ENCODE results near the gene PTPRN2. TPM values are rescaled to one million over a fixed set of nuclear protein-coding genes. Genes with fewer than 3 reads are reported as not detected.
"Not testable (repeated sequence)": the region's sequence is repeated elsewhere in the genome, so short reads cannot be mapped to it uniquely, and the experiment has no call there.

Gene PTPRN2
- polyA plus RNA-seq, 2 donors = 0.37 to 0.40 TPM

DNA sequence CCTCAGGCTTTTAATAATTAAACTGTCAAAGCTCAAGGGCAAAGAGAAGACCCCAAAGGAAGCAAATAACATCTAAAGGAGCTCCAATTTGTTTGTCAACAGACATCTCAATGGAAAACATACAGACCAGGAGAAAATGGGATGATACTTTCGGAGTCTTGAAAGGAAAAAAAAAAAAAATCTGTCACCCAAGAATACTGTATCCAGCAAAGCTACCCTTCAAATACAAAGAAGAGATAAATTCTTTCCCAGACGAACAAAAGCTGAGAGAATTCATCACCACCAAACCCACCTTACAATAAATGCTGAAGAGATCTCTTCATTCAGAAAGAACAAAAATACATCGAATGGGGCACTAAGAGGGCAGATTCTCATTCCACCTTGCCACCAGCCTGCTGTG lies 232.8 kb downstream of the PTPRN2 start:
- Histone ChIP-seq H3K4me3 (ENCODE audit: low read depth in 1 of 2, low read length in 2 of 2) (no peak overlapping the region), H3K27me3 (ENCODE audit: control insufficient read depth in 1 of 2, insufficient read depth in 2 of 2, low read length in 2 of 2) (no peaks in the 10 kb centered on the region), H3K36me3 (ENCODE audit: control insufficient read depth in 2 of 2, insufficient read depth in 2 of 2, low read length in 1 of 2) (no peaks in the 10 kb centered on the region), H3K4me1 (ENCODE audit: control insufficient read depth in 2 of 2, insufficient read depth in 2 of 2, low read length in 1 of 2) (no peaks in the 10 kb centered on the region), H3K9me3 (ENCODE audit: control insufficient read depth in 2 of 2, insufficient read depth in 1 of 2, low read depth in 1 of 2, low read length in 1 of 2) (peaks cover 0 to 5% of the 10 kb centered on the region in 2 donors), H3K27ac (ENCODE audit: low read depth in 2 of 2, low read length in 1 of 2) (no peak overlapping the region)
- WGBS, 2 donors = 85 to 87% methylated on average over 3 of the region's 3 CpGs

DNA sequence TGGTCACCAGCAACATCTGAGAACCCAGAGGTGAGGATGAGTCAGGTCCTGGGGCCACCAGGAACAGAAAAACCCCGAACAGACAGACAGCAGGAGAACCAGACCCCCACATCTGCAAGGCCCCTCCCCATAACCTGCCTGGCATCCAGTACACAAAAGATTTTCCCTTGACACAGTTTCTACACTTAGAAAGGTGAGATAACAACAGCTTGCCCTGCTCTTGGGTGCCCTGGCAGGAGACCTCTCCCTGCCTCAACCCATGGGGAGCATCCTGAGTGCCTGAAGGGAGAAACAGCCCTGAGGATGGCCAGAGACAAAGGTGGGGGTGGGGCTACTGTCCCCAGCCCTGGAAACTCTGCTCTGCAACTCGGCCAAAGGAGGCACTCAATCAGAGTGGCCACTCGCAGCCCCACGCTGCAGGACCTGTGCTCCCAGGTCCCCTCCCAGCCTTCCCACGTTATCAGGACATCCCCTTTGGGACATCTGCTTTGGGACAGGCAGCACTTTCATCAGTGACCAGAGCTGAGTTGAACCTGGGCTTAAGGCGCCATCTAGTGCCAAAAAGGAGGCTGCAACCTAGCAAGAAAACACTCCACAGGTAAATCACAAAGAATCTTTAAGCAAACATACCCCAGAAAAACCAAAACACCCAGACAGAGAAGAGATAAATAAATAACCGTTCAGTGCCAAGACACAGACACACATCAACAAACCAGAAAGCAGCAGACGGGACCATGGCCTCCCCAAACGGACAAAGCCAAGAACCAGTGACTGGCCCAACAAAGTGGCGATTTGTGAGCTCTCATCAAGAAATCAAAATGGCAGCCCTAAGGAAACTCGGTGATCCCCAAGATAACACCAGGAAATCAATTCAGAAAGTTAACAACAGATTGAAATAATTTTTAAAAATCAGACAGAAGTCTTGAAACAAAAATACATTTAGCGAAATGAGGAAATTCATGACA lies 233.7 kb downstream of the PTPRN2 start:
- 51 to 57% methylated on average over 12 of the region's 12 CpGs for WGBS, 2 donors
- Histone ChIP-seq H3K27ac (ENCODE audit: low read depth in 2 of 2, low read length in 1 of 2) (no peak overlapping the region), H3K4me3 (ENCODE audit: low read depth in 1 of 2, low read length in 2 of 2) (no peak overlapping the region), H3K27me3 (ENCODE audit: control insufficient read depth in 1 of 2, insufficient read depth in 2 of 2, low read length in 2 of 2) (no peaks in the 10 kb centered on the region), H3K9me3 (ENCODE audit: control insufficient read depth in 2 of 2, insufficient read depth in 1 of 2, low read depth in 1 of 2, low read length in 1 of 2) (peaks cover 0 to 5% of the 10 kb centered on the region in 2 donors), H3K4me1 (ENCODE audit: control insufficient read depth in 2 of 2, insufficient read depth in 2 of 2, low read length in 1 of 2) (no peaks in the 10 kb centered on the region), H3K36me3 (ENCODE audit: control insufficient read depth in 2 of 2, insufficient read depth in 2 of 2, low read length in 1 of 2) (no peaks in the 10 kb centered on the region)

DNA sequence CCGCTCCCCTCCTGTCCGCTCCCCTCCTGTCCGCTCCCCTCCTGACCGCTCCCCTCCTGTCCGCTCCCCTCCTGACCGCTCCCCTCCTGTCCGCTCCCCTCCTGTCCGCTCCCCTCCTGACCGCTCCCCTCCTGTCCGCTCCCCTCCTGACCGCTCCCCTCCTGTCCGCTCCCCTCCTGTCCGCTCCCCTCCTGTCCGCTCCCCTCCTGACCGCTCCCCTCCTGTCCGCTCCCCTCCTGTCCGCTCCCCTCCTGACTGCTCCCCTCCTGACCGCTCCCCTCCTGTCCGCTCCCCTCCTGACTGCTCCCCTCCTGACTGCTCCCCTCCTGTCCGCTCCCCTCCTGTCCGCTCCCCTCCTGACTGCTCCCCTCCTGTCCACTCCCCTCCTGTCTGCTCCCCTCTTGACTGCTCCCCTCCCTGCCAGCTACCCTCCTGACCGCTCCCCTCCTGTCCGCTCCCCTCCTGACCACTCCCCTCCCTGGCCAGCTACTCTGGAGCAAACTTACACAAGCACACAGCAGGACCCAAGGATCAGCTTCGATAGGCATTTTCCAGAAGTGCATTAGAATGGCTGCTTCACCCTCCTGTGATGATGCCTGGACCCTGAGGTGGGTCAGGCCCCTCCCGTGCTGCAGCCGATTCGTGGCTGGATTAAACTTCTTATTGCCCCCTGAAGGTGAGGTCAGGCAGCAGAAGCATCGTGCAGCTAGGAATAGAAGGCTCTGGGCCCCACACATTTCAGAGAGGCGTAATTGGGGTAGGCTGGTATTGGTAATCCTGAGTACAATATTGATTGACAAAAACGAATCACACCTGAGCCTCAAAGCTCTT lies 235.5 kb downstream of the PTPRN2 start:
- not testable (repeated sequence) for H3K4me1 ChIP-seq (ENCODE audit: control insufficient read depth in 2 of 2, insufficient read depth in 2 of 2, low read length in 1 of 2); H3K4me3 ChIP-seq (ENCODE audit: low read depth in 1 of 2, low read length in 2 of 2)
- WGBS, 2 donors = 83 to 86% methylated on average over 25 to 27 of the region's 30 CpGs

DNA sequence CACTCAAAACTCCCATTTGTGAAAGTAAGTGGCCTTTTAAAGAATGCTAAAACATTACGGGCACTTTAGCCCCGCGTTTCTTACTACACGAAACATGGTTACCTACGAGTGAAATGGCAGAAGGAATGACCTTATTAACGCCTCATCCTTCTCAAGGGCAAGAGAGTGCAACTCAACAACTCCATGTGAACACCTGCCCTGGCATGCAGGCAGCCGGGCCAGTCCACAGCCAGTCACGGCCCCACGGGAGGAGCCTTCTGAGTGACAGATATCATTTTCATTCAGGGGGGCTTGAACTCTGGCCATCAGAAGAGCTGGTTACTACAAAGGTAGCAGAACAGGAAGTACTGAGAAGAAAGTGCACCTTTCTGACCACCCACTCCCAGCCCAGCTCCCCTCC lies 236.1 kb downstream of the PTPRN2 start:
- H3K36me3 ChIP-seq (ENCODE audit: control insufficient read depth in 2 of 2, insufficient read depth in 2 of 2, low read length in 1 of 2) = no peaks in the 10 kb centered on the region
- peaks cover 0 to 5% of the 10 kb centered on the region in 2 donors for H3K9me3 ChIP-seq (ENCODE audit: control insufficient read depth in 2 of 2, insufficient read depth in 1 of 2, low read depth in 1 of 2, low read length in 1 of 2)
- no peak overlapping the region for H3K27ac ChIP-seq (ENCODE audit: low read depth in 2 of 2, low read length in 1 of 2)
- no peaks in the 10 kb centered on the region for H3K27me3 ChIP-seq (ENCODE audit: control insufficient read depth in 1 of 2, insufficient read depth in 2 of 2, low read length in 2 of 2)
- H3K4me3 ChIP-seq (ENCODE audit: low read depth in 1 of 2, low read length in 2 of 2) = no peak overlapping the region
- 68 to 74% methylated on average over 9 of the region's 9 CpGs for WGBS, 2 donors
- no peaks in the 10 kb centered on the region for H3K4me1 ChIP-seq (ENCODE audit: control insufficient read depth in 2 of 2, insufficient read depth in 2 of 2, low read length in 1 of 2)

More for the DNA sequence above, 235.5 kb downstream of the PTPRN2 start:
- not testable (repeated sequence) for H3K27me3 ChIP-seq (ENCODE audit: control insufficient read depth in 1 of 2, insufficient read depth in 2 of 2, low read length in 2 of 2); H3K27ac ChIP-seq (ENCODE audit: low read depth in 2 of 2, low read length in 1 of 2); H3K36me3 ChIP-seq (ENCODE audit: control insufficient read depth in 2 of 2, insufficient read depth in 2 of 2, low read length in 1 of 2); H3K9me3 ChIP-seq (ENCODE audit: control insufficient read depth in 2 of 2, insufficient read depth in 1 of 2, low read depth in 1 of 2, low read length in 1 of 2)

DNA sequence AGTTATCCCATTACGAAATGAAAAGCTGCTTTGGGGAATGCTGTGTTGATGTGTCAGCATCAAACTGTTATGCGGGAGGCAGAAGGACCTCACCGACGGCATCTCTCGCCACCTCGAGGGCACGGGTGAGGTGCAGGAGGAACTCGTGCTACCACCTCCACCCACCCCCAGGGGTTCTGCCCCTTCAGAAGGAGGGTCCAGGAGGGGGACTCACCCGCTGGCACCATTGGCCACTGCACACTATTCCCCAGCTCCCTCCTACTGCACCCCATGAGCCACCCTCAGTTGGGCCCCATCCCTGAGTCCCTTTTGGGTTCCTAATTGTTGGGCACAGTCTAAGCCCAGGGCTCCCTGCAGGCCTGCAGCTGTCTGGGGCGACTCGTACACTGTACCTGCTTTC lies 236.6 kb downstream of the PTPRN2 start:
- Histone ChIP-seq H3K27me3 (ENCODE audit: control insufficient read depth in 1 of 2, insufficient read depth in 2 of 2, low read length in 2 of 2) (no peaks in the 10 kb centered on the region), H3K9me3 (ENCODE audit: control insufficient read depth in 2 of 2, insufficient read depth in 1 of 2, low read depth in 1 of 2, low read length in 1 of 2) (peaks cover 0 to 5% of the 10 kb centered on the region in 2 donors), H3K4me1 (ENCODE audit: control insufficient read depth in 2 of 2, insufficient read depth in 2 of 2, low read length in 1 of 2) (no peaks in the 10 kb centered on the region), H3K4me3 (ENCODE audit: low read depth in 1 of 2, low read length in 2 of 2) (no peak overlapping the region), H3K27ac (ENCODE audit: low read depth in 2 of 2, low read length in 1 of 2) (no peak overlapping the region), H3K36me3 (ENCODE audit: control insufficient read depth in 2 of 2, insufficient read depth in 2 of 2, low read length in 1 of 2) (no peaks in the 10 kb centered on the region)
- WGBS, 2 donors = 77 to 84% methylated on average over 11 of the region's 11 CpGs

DNA sequence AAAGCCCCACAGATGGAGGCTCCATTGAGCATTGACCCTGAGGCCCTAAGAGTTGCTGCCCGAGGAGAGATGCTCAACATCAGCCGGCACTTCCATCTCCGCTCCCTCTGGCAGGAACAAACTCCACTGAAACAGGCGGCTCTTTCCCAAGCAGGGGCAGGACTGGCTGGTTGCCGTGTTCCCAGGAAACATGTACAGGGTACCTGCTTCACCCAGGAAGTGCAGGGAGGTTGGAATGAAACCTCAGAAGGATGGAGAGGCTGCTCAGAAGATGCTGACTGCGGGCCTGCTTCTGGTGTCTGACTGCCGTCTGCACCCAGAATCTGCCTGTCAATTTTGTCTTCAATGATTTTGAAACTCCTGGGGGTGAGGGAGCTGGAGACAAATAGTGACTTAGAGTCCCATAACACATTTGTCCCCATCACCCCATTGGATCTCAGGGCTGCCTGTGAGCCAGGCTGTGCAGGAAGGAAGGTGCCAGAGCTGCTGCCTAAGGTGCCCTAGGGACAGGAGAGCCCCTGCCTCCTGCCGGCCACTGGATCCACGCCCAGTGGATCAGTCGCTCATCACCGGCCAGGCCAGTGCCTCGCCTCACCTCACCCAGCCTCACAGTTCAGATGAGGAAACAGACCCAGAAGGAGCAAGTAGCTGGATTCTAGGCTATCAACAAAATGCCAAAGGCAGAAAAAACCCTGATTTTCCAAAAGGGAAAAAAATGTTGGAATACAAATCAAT lies 237.3 kb downstream of the PTPRN2 start:
- H3K27ac ChIP-seq (ENCODE audit: low read depth in 2 of 2, low read length in 1 of 2) = no peak overlapping the region
- H3K4me3 ChIP-seq (ENCODE audit: low read depth in 1 of 2, low read length in 2 of 2) = no peak overlapping the region
- H3K36me3 ChIP-seq (ENCODE audit: control insufficient read depth in 2 of 2, insufficient read depth in 2 of 2, low read length in 1 of 2) = no peaks in the 10 kb centered on the region
- no peaks in the 10 kb centered on the region for H3K4me1 ChIP-seq (ENCODE audit: control insufficient read depth in 2 of 2, insufficient read depth in 2 of 2, low read length in 1 of 2)
- WGBS, 2 donors = 81 to 85% methylated on average over 12 of the region's 12 CpGs
- no peaks in the 10 kb centered on the region for H3K27me3 ChIP-seq (ENCODE audit: control insufficient read depth in 1 of 2, insufficient read depth in 2 of 2, low read length in 2 of 2)
- peaks cover 0 to under 1% of the 10 kb centered on the region in 2 donors for H3K9me3 ChIP-seq (ENCODE audit: control insufficient read depth in 2 of 2, insufficient read depth in 1 of 2, low read depth in 1 of 2, low read length in 1 of 2)

DNA sequence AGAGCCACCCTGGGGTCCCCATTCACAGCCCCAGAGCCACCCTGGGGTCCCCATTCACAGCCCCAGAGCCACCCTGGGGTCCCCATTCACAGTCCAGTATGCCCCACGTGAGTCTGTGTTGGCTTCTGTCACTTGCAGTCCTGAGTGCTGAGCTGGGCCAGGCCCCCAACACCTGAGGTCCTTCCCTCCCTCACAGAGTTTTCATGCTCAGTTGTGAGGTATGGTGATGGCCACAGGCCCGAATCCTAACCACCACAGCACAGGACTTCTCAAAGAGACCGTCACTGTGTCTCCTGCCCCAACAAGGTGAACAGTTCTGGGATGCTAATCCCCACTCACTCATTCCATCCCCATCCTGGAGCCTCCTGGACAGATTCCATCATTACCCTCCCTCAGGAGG lies 239.2 kb downstream of the PTPRN2 start:
- 82 to 87% methylated on average over 3 of the region's 3 CpGs for WGBS, 2 donors
- no peaks in the 10 kb centered on the region for H3K4me1 ChIP-seq (ENCODE audit: control insufficient read depth in 2 of 2, insufficient read depth in 2 of 2, low read length in 1 of 2)
- H3K4me3 ChIP-seq (ENCODE audit: low read depth in 1 of 2, low read length in 2 of 2) = no peak overlapping the region
- H3K27ac ChIP-seq (ENCODE audit: low read depth in 2 of 2, low read length in 1 of 2) = no peak overlapping the region
- H3K36me3 ChIP-seq (ENCODE audit: control insufficient read depth in 2 of 2, insufficient read depth in 2 of 2, low read length in 1 of 2) = no peaks in the 10 kb centered on the region
- no peaks in the 10 kb centered on the region for H3K9me3 ChIP-seq (ENCODE audit: control insufficient read depth in 2 of 2, insufficient read depth in 1 of 2, low read depth in 1 of 2, low read length in 1 of 2)
- H3K27me3 ChIP-seq (ENCODE audit: control insufficient read depth in 1 of 2, insufficient read depth in 2 of 2, low read length in 2 of 2) = no peaks in the 10 kb centered on the region

DNA sequence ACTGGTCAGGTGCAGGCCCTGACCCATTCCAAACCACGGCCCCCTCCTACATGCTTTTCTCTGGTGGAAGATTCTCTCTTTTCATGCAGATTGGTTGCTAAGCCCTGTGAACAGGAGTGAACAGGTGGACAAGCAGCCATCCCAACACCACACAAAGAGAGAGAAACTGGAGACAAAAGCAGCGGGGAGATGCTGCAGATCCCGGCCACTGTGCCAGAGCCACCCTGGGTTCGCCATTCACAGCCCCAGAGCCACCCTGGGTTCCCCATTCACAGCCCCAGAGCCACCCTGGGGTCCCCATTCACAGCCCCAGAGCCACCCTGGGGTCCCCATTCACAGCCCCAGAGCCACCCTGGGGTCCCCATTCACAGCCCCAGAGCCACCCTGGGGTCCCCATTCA lies 239.6 kb downstream of the PTPRN2 start:
- H3K27ac ChIP-seq (ENCODE audit: low read depth in 2 of 2, low read length in 1 of 2); H3K9me3 ChIP-seq (ENCODE audit: control insufficient read depth in 2 of 2, insufficient read depth in 1 of 2, low read depth in 1 of 2, low read length in 1 of 2); H3K4me3 ChIP-seq (ENCODE audit: low read depth in 1 of 2, low read length in 2 of 2); H3K27me3 ChIP-seq (ENCODE audit: control insufficient read depth in 1 of 2, insufficient read depth in 2 of 2, low read length in 2 of 2); H3K36me3 ChIP-seq (ENCODE audit: control insufficient read depth in 2 of 2, insufficient read depth in 2 of 2, low read length in 1 of 2); H3K4me1 ChIP-seq (ENCODE audit: control insufficient read depth in 2 of 2, insufficient read depth in 2 of 2, low read length in 1 of 2): not testable (repeated sequence)
- 91 to 94% methylated on average over 4 of the region's 4 CpGs for WGBS, 2 donors

DNA sequence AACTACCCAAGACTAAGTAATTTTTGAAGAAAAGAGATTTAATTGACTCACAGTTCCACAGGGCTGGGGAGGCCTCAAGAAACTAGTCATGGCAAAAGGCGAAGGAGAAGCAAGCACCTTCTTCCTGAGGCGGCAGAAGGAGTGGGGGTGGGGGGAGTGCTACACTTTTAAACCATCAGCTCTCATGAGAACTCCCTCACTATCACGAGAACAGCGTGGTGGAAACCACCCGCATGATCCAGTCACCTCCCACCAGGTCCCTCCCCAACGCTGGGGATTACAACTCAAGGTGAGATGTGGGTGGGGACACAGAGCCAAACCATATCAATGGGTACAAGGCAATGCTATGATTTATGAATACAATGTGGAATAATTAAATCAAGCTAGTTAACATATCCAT lies 241.9 kb downstream of the PTPRN2 start:
- no peaks in the 10 kb centered on the region for H3K9me3 ChIP-seq (ENCODE audit: control insufficient read depth in 2 of 2, insufficient read depth in 1 of 2, low read depth in 1 of 2, low read length in 1 of 2)
- H3K36me3 ChIP-seq (ENCODE audit: control insufficient read depth in 2 of 2, insufficient read depth in 2 of 2, low read length in 1 of 2) = no peaks in the 10 kb centered on the region
- H3K4me3 ChIP-seq (ENCODE audit: low read depth in 1 of 2, low read length in 2 of 2) = no peak overlapping the region
- H3K4me1 ChIP-seq (ENCODE audit: control insufficient read depth in 2 of 2, insufficient read depth in 2 of 2, low read length in 1 of 2) = no peaks in the 10 kb centered on the region
- H3K27me3 ChIP-seq (ENCODE audit: control insufficient read depth in 1 of 2, insufficient read depth in 2 of 2, low read length in 2 of 2) = no peaks in the 10 kb centered on the region
- H3K27ac ChIP-seq (ENCODE audit: low read depth in 2 of 2, low read length in 1 of 2) = no peak overlapping the region
- 70 to 71% methylated on average over 6 of the region's 6 CpGs for WGBS, 2 donors
